D341Med (cell line): ENCODE measurements around the gene ANGPTL7.
"Not testable (repeated sequence)": the region's sequence is repeated elsewhere in the genome, so short reads cannot be mapped to it uniquely, and the experiment has no call there.

ENCODE experiments used
- DNase-seq: peaks from one replicate; pipeline ENCODE4 v3.0.0; 2012; ENCODE audit warnings: low spot score

Gene ANGPTL7

DNA sequence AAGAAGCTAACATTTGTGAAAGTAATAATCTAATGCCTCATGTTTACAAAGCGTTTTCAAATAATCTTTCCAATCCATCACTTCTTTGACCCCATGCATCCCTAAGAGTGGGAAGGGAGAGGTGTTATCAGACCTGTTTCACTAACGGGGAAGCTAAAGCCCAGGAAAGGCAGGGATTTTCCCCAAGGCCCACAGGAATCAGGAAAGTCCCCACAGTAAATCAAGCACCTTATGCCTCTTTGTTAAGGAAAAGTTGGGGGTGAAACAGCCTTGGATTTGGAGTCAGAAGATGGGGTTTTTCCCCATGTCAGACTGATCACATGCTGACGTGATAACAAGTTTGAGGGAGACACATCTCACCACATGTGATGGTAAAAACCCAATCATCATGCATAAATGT lies 20.0 kb upstream of the ANGPTL7 start:
- DNase-seq = no peak

GRCh38 chr1:11170102-11170501 lies 19.1 kb upstream of the ANGPTL7 start:
- no peak for DNase-seq

- DNase-seq = no peak
Measured at GRCh38 chr1:11174261-11174942, 14.8 kb upstream of the ANGPTL7 start.

- DNase-seq = no peak
Measured at GRCh38 chr1:11175461-11175860, 13.7 kb upstream of the ANGPTL7 start.

DNA sequence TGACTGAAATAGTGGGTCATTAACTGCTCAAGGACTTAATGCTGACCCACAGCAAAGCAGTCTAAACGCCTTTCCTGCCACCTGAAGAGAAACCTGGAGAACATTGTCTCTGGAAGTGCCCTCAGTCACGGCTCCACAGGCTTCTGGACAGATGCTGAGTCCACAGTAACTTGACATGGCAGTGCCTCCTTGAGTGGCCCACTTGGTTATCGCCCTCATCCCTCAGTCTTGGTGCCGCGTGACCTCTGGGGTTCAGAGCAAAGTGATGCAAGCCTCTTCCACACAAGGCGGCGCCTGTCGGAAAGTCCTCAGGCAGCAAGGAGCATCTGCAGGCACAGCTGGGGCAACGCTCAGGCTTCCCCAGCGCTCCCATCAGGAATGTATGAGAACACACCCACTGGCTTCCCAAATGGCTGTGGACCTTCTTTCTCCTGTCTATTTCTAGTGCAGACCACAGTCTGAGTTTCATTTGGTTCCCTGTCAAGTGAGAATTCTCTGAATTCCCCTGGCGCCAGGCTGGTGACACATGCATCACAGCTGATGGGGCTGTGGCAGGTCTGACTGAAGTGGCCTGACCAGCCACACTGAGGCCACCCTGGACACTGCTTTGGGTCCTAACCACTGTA lies 13.0 kb upstream of the ANGPTL7 start:
- DNase-seq = no peak

DNA sequence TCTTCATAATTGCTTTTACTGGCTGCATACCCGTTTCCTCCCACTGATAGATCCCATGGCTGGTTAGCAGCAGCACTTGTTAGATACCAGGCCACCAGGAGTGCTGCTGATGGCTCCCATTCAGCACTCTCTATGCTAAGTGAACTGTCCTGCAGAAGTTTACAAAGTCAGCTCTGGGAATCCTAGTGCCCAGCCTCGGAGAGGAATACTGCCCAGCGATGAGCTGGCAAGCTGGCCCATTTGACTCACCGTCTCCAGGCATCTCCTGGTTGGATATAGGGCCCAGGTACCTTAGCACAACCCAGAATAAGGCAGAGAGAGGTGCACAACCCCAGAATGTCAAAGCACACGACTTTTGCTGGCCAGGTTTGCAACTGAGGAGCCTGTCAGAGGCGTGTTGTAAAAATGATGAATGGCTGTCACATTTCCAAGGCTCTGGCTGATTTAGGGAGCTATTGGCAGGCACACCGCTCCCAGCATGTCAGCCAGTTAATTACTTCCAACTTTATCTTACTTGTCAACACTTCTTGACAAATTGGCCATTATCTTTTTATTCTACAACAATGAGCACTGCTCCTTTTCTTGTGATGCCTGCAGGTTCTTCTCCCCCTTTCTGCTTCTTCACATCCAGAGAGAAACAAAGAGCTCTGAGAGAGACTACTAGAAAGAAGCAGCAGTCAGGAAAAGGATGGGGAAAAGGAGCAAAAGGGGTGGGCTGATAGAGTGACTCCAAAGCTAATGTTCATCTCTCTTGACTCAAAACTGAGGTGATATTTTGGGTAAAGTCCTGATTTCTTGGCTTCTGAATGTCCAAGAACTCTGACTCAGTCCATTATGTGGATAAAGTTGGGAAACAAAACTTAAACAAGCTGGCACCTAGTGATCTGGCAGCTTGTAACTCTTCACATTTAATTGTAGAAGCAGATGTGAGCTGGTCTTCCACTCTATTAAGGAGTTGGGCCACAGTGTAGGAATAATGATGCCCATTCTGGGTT lies 10.8 kb upstream of the ANGPTL7 start:
- no peak for DNase-seq

DNA sequence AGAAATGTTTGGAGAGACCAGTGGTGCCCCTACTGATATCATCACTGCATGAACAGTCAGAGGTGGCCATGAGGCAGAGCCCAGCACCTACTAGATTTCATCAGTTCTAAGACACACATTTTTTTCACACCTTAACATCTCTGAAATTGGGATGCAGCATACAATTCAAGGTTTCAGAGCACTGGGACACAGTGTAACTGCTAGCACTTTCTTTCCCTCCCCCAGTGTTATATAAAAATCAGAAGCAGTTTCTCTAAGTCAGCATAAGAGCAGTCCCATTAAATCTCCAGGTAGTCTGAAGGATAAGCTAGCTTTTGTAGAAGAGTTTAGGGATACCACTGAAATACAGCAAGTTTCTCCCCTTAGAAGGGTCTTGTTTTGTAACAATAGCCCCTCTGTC lies 10.0 kb upstream of the ANGPTL7 start:
- no peak for DNase-seq

DNA sequence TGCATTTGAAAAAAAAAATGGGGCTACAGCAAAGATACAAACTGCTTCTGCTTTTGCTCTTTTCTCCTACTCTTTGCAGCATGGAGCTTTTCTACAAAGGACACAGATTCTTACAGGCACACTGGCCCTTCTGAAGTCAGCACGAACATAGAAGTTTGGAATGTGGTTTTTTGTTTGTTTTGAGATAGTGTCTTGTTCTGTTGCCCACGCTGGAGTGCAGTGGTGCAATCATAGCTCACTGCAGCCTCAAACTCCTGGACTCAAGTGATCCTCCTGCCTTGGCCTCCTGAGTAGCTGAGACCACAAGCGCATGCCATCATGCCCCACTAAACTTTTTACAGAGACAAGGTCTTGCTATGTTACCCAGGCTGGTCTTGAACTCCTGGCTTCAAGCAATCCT lies 9.4 kb upstream of the ANGPTL7 start:
- not testable (repeated sequence) for DNase-seq

DNA sequence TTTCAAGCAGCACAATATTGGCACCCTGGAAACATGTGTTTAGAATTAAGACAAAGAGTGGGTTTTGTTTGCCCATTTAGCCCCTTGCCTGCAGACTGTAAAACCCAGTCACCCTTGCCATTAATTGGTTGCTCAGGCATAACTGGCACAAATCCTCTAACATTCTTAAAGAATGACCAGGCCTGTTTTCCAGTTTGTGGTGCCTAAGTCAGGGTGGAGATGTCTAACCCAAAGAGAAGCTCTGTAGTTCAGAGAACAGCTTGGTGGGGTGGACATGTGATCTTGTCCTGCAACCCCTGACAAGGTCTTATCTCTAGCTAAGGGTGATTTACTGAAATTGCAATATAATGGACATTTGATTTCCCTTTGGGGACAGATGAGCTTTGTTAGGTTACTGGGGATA lies 8.8 kb upstream of the ANGPTL7 start:
- no peak for DNase-seq

GRCh38 chr1:11182884-11183283 lies 6.3 kb upstream of the ANGPTL7 start:
- DNase-seq = no peak

DNA sequence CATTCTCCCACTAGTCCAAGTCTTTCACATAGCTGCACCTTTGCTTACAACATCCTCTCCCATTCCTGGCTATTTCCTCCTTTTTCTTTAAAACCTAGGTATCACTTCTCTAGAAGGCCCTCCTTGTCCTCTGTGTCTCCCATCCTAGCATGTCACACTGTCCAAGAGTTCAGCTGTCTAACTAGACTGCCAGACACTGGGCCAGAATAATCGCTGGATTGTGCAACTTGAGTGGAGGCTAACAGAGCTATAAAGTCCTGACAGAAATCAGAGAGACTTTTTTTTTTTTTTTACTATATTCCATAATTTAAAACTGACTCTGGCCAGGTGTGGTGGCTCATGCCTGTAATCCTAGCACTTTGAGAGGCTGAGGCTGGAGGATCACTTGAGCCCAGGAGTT lies 4.2 kb upstream of the ANGPTL7 start:
- no peak for DNase-seq

DNA sequence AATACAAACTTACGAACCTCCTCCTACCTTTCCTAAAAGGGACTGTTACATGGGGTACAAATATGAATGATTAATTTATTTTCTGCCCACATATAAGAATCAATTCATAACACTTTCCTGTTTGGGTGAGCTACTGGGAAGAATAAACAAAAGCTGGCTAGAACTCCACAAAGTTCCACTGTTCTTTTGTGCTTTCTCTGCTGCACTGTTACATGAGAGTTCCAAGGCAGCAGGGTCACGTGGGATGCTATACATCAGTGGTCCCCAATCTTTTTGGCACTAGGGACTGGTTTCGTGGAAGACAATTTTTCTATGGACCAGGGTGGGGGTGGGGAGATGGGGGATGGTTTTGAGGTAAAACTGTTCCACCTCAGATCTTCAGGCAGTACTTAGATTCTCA lies 2.2 kb upstream of the ANGPTL7 start:
- no peak for DNase-seq

DNA sequence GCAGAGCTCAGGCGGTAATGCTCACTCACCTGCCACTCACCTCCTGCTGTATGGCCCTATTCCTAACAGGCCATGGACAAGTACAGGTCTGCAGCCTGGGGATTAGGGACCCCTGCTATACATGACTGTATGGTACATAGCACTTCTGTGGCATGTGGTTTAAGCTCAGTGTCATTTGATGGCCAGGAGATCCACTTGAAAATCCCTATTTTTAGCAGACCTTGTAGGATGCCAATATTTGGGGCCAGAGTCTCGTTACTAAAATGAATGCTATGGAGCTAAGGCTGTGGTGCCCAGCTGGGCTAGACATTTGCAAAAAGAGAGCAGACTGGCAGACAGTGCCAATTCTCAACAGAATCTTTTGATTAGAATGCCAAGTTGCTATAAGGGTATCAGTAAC lies 1.7 kb upstream of the ANGPTL7 start:
- no peak for DNase-seq

- no peak for DNase-seq
Measured at GRCh38 chr1:11187931-11188330, 1.2 kb upstream of the ANGPTL7 start.

DNA sequence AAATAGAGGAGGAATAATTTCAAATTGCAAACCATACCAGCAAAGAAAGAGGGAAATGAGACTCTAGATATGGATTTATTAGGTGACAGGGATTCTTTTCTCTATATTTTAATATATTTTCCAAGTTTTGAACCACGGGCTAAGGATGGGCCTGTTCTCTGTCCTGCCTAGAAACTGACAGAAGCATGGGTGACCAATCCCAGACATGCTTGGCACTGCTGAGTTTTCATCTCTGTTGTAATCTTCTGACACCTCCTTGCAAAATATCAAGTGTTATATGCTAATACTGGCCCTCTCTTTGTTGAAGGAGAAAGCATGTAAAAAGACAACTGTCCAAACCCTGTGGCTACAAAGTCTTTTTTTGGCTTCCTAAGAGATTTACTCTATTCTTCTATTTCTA lies 774 bp upstream of the ANGPTL7 start:
- DNase-seq = no peak

- no peak for DNase-seq
Measured at GRCh38 chr1:11193376-11193775, 4.2 kb downstream of the ANGPTL7 start.

DNA sequence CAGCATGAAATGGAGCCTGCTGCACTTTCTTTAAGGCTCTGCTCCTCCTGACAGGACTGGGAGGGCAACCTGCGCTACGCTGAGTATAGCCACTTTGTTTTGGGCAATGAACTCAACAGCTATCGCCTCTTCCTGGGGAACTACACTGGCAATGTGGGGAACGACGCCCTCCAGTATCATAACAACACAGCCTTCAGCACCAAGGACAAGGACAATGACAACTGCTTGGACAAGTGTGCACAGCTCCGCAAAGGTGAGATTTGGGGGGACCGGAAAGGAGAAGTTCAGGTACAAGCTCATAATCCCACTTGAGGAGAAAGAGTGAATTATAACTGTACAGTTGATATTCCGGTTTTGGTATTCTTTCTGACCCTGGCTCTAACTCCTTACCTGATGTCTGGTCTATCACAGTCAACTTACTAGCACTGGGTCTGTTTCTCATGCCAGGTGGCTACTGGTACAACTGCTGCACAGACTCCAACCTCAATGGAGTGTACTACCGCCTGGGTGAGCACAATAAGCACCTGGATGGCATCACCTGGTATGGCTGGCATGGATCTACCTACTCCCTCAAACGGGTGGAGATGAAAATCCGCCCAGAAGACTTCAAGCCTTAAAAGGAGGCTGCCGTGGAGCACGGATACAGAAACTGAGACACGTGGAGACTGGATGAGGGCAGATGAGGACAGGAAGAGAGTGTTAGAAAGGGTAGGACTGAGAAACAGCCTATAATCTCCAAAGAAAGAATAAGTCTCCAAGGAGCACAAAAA lies 5.4 kb downstream of the ANGPTL7 start:
- DNase-seq = no peak

DNA sequence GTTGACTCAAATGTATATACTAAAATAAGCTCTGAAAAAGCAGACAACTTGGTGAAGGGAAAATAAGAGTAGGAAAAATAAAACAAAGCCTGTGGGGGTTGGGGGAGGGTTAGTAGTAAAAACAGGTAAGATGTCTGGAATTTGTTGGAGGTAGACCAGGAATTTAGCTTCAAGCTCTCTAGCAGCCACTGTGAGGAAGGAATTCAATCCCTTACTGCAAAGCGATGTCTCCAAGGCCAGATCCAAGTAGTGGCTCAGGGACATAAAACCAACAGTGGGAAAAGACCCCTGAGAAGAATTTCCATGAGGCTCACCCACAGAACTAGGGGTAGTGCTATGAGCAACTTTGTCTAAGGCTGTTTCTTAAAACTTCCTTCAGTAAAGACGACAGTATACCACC lies 7.8 kb downstream of the ANGPTL7 start:
- DNase-seq = no peak

GRCh38 chr1:11197359-11197758 lies 8.2 kb downstream of the ANGPTL7 start:
- DNase-seq = no peak

DNA sequence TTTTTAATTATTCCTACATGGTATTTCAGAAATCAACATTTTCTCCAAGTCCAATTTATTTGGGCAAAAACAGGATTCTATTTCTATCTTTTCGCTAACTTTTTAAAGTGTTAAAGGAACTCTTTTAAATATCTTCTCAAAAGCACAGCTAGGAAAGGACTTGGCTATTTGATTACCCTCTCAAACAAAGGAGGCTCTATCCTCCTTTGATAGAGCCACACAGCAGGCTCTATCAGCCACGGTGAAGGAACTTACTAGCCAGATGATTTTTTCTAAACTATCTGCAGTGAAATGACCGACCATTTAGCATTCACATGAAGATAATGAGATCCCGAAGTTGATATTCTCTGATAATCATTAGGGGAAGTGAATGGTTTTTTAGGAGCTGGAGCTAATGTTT lies 9.1 kb downstream of the ANGPTL7 start:
- DNase-seq = no peak

GRCh38 chr1:11198851-11199594 lies 9.9 kb downstream of the ANGPTL7 start:
- no peak for DNase-seq
